Measurements from ENCODE around the gene KEAP1. TPM values are rescaled to one million over a fixed set of nuclear protein-coding genes. Genes with fewer than 3 reads are reported as not detected.

The KEAP1 gene
- total and polyA plus RNA-seq, 3 donors from 2014 or later, result 40.7 to 61.0 (median 54.1) TPM

GRCh38 chr19:10473192-10473591 lies 30.0 kb downstream of the KEAP1 start:
- 64 to 68% methylated on average over 5 of the region's 5 CpGs for WGBS, 2 donors
- no peak for DNase-seq
- no peaks in the 10 kb centered on the region for H3K4me1 ChIP-seq
- no peaks in the 10 kb centered on the region for H3K9me3 ChIP-seq
- no peaks in the 10 kb centered on the region for H3K36me3 ChIP-seq (ENCODE audit: low read depth, missing control alignments)
- H3K27ac ChIP-seq, result no peak overlapping the region
- no peak overlapping the region for H3K4me3 ChIP-seq
- H3K27me3 ChIP-seq, result no peaks in the 10 kb centered on the region
- no peak for TF ChIP-seq CTCF (IDR thresholded peaks at IDR 0.05)
- TF ChIP-seq POLR2A (IDR thresholded peaks at IDR 0.05), result no peak
- intact Hi-C loops (cut with DNase I; ENCODE audit: low total_unique reads), result loop anchor here (10.0 kb wide), 1 partner anchor 102 kb away; no protein-coding TSS in a partner anchor

DNA sequence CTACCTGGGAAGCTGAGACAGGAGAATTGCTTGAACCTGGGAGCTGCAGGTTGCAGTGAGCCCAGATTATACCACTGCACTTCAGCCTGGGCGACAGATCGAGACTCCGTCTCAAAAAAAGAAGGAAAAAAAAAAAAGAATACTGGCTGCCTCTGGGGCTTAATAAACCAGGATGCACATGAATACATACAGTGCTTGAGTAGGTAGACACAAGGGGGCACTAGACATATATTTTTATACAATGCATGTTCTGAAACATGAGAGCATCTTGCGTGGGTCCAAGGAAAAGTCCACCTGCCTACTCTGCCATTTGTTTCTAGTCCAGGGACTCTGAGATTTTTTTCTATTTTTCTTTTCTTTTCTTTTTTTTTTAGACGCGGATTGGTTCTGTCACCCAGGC lies 31.2 kb downstream of the KEAP1 start:
- H3K27ac ChIP-seq, result no peak overlapping the region
- no peak for DNase-seq
- intact Hi-C loops (cut with DNase I; ENCODE audit: low total_unique reads), result loop anchor here (10.0 kb wide), 1 partner anchor 103 kb away; no protein-coding TSS in a partner anchor

DNA sequence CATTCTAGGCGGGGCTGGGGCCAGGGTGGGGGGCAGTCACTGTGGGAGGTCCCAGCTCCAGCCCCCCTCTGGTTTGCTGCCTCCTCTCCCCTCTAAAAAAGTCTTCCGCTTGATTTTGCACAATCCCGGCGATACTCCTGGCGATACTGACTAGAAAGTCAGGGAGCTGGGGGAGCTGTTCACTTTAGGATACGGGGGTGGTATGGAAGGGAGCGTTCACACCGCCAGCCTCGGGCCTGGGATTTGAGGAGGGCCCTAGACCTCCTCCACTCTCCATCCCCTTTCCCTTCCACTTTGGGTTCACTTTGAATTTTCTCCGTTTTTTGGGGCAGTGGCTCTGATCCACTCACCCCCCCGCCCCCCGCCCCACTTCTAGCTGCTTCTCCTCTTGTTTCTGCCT lies 35.0 kb downstream of the KEAP1 start:
- 47 to 77% methylated on average over 9 to 12 of the region's 12 CpGs for WGBS, 2 donors
- Histone ChIP-seq H3K9me3 (no peaks in the 10 kb centered on the region), H3K36me3 (ENCODE audit: low read depth, missing control alignments) (no peaks in the 10 kb centered on the region), H3K4me1 (no peaks in the 10 kb centered on the region), H3K27ac (no peak overlapping the region), H3K27me3 (no peaks in the 10 kb centered on the region), H3K4me3 (no peak overlapping the region)
- DNase-seq, result no peak
- TF ChIP-seq CTCF (IDR thresholded peaks at IDR 0.05) (no peak), POLR2A (IDR thresholded peaks at IDR 0.05) (no peak)
- intact Hi-C loops (cut with DNase I; ENCODE audit: low total_unique reads), result no loop called here

More for the DNA sequence above, 31.2 kb downstream of the KEAP1 start:
- no peaks in the 10 kb centered on the region for H3K4me1 ChIP-seq
- H3K9me3 ChIP-seq, result no peaks in the 10 kb centered on the region
- H3K27me3 ChIP-seq, result no peaks in the 10 kb centered on the region
- TF ChIP-seq POLR2A (IDR thresholded peaks at IDR 0.05) (no peak), CTCF (IDR thresholded peaks at IDR 0.05) (peak in 1 of 3 experiments; percentile 16)
- no peak overlapping the region for H3K4me3 ChIP-seq
- 33 to 58% methylated on average over 6 of the region's 6 CpGs for WGBS, 2 donors
- H3K36me3 ChIP-seq (ENCODE audit: low read depth, missing control alignments), result no peaks in the 10 kb centered on the region

DNA sequence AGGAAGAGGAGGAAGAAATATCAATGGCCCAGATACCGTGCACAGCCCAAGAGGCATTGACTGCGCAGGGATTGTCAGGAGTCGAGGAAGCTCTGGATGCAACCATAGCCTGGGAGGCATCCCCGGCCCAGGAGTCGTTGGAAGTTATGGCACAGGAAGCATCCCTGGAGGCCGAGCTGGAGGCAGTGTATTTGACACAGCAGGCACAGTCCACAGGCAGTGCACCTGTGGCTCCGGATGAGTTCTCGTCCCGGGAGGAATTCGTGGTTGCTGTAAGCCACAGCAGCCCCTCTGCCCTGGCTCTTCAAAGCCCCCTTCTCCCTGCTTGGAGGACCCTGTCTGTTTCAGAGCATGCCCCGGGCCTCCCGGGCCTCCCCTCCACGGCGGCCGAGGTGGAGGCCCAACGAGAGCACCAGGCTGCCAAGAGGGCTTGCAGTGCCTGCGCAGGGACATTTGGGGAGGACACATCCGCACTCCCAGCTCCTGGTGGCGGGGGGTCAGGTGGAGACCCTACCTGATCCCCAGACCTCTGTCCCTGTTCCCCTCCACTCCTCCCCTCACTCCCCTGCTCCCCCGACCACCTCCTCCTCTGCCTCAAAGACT lies 36.0 kb downstream of the KEAP1 start:
- no peaks in the 10 kb centered on the region for H3K27me3 ChIP-seq
- no peak overlapping the region for H3K27ac ChIP-seq
- 79 to 85% methylated on average over 13 to 20 of the region's 20 CpGs for WGBS, 2 donors
- no peak for TF ChIP-seq CTCF (IDR thresholded peaks at IDR 0.05)
- TF ChIP-seq POLR2A (IDR thresholded peaks at IDR 0.05), result no peak
- no peaks in the 10 kb centered on the region for H3K4me1 ChIP-seq
- no peaks in the 10 kb centered on the region for H3K36me3 ChIP-seq (ENCODE audit: low read depth, missing control alignments)
- no peaks in the 10 kb centered on the region for H3K9me3 ChIP-seq
- intact Hi-C loops (cut with DNase I; ENCODE audit: low total_unique reads), result no loop called here
- no peak for DNase-seq
- H3K4me3 ChIP-seq, result no peak overlapping the region

DNA sequence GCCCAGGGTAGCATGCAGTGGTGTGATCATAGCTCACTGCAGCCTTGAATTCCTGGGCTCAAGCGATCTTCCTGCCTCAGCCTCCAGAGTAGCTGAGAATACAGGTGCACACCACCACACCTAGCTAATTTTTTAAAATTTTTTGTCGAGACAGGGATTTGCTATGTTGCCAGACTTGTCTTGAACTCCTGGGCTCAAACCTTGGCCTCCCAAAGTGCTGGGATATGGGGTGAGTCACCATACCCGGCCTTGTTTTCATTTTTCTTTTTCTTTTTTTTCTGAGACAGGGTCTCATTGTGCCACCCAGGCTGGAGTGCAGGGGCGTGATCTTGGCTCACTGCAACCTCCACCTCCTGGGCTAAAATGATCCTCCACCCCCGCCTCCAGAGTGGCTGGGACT lies 38.7 kb downstream of the KEAP1 start:
- H3K4me3 ChIP-seq, result no peak overlapping the region
- no peaks in the 10 kb centered on the region for H3K9me3 ChIP-seq
- TF ChIP-seq CTCF (IDR thresholded peaks at IDR 0.05), result no peak
- TF ChIP-seq POLR2A (IDR thresholded peaks at IDR 0.05), result no peak
- no peaks in the 10 kb centered on the region for H3K4me1 ChIP-seq
- no peaks in the 10 kb centered on the region for H3K36me3 ChIP-seq (ENCODE audit: low read depth, missing control alignments)
- H3K27ac ChIP-seq, result no peak overlapping the region
- intact Hi-C loops (cut with DNase I; ENCODE audit: low total_unique reads), result no loop called here
- 81 to 95% methylated on average over 5 of the region's 5 CpGs for WGBS, 2 donors
- H3K27me3 ChIP-seq, result no peaks in the 10 kb centered on the region
- no peak for DNase-seq

Measured in testis (tissue), 3 donors.